ENCODE data around the gene ZNF565.
"Not testable (repeated sequence)": the region's sequence is repeated elsewhere in the genome, so short reads cannot be mapped to it uniquely, and the experiment has no call there.

The ZNF565 gene

DNA sequence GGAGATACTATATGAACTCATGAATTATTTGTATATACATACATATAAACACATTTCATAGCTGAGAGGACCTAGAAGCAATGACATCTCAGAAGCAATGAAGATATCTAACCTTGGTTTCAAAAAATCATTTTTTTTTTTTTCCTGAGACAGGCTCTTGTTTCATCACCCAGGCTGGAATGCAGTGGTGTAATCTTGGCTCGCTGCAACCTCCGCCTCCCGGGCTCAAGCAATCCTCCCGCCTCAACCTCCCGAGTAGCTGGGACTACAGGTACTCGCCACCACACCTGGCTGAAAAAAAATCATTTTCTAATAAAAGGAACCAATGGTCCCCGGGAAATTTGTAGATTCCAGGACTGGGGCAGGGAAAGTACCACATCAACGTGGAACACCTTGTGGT, 4.0 kb downstream of the ZNF565 start:
- DNase-seq = no peak

DNA sequence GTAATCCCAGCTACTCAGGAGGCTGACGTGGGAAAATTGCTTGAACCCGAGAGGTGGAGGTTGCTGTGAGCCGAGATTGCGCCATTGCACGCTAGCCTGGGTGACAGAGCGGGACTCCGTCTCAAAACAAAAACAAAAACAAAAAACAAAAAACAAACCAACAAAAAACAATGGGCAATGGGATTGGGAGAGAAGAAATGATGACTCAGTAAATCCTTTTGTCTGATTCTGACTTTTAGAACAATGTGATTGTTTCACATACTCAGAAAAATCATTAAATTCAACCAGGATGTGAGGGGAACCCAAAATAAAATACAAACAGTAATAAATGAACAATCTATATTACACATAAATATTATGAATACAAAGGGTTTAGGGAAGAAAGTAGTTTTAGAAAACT, 5.1 kb downstream of the ZNF565 start:
- no peak for DNase-seq

DNA sequence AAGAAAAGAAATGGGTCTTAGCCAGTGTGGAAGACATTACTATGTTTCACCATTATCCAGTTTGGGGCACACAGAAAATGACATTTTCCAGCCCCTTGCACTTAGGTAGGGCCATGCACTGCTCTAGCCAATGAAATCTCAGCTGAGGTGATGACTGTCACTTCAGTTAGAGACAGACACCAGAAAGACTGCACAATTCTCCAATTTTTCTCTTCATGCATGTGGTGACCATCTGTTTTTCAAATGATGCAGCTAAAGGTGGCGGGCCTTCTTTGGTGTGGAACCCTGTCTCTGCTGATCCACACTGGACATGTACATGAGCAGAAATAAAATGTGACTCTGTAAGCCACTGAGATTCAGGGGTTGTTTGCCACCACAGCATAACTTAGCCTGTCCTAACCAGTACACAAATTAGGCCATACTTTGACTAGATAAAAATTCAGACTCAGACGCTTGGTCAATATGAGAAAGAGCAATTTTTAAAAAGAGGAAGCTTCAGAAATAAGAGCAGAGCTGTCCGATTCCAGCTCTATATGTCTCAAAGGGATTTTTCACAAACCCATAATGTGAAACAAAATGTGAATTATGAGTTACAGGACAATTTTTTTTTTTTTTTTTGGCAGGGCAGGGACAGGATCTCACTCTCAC, 6.7 kb downstream of the ZNF565 start:
- DNase-seq = no peak

DNA sequence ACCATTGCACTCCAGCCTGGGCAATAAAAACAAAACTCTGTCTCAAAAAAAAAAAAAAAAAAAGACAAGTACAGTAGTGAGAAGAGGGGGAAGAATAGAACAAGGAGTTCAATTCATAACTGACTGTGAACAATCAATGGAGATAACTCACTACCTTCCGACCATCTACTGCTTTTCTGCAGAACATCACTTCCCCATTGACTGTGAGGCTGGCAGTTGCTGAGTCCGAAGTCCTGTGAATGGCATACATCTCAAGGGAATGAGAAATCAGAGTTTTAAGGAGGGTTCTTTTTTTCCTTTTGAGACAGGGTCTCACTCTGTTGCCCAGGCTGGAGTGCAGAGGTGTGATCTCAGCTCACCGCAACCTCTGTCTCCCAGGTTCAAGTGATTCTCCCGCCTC, 11.2 kb downstream of the ZNF565 start:
- no peak for DNase-seq

DNA sequence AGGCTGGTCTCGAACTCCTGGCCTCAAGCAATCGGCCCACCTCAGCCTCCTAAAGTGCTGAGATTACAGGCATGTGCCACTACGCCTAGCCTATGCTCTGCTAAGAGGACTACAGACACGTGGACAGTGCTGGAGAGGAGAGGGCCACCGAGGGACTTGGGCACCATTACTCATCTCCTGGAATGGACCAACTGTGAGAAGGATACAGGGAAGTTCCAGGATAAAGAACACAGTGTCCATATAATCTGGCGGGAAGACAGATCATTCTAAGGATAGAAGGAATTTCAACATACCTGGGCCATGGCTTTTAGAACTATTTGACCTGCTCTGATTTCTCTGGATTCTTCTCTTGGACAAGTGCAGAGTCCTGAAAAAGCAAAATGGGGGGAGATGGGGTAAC, 12.8 kb downstream of the ZNF565 start:
- no peak for DNase-seq

DNA sequence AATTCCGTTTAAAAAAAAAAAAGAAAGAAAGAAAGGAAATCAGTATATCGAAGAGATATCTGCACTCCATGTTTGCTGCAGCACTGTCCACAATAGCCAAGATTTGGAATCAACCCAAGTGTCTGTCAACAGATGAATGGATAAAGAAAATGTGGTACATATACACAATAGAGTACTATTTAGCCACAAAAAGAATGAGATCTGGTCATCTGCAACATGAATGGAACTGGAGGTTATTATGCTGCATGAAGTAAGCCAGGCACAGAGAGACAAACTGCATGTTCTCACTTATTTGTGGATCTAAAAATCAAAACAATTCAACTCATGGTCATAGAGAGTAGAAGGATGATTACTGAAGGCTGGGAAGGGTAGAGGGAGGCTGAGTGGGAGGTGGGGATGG, 16.3 kb downstream of the ZNF565 start:
- no peak for DNase-seq

DNA sequence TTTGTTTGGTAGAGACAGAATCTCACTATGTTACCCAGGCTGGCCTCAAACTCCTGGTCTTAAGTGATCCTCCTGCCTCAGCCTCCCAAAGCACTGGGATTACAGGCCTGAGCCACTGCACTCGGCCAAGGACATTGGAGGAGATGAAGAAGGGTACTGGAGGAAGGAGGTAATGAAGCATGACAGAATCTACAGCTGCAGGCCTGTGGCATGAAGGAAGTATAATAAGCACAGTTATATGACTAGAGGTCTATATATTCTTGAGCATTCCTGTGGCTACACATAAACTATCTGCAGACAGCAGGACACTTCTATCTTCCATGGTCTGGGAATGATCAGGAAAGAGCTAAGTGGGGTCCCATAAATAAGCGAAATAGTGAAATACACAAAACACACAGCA, 18.2 kb downstream of the ZNF565 start:
- DNase-seq = no peak

DNA sequence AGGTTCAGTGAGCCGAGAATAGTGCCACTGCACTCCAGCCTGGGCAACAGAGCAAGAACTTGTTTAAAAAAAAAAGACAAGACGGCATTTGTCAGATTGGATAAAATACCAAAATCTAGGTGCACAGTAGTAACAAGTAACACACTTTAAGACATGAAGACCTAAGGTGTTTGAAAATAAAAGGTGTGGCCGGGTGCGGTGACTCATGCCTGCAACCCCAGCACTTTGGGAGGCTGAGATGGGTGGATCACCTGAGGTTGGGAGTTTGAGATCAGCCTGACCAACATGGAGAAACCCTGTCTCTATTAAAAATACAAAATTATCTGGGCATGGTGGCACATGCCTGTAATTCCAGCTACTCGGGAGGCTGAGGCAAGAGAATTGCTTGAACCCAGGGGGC, 27.7 kb downstream of the ZNF565 start:
- DNase-seq = not testable (repeated sequence)

DNA sequence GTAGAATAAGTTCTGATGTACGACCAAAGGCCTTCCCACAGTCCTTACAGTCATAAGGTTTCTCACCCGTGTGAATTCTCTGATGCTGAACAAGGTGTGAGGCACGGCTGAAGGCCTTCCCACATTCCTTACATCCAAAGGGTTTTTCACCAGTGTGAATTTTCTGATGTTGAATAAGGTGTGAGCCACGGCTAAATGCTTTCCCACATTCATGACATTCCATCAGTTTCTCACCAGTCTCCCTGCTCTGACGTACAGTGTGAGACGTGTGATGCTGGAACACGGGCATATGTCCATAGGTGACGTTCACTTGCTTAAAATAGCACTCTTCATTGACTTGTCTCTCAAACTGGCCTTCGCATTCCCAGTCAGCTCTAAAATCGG, 31.2 kb downstream of the ZNF565 start:
- no peak for DNase-seq

DNA sequence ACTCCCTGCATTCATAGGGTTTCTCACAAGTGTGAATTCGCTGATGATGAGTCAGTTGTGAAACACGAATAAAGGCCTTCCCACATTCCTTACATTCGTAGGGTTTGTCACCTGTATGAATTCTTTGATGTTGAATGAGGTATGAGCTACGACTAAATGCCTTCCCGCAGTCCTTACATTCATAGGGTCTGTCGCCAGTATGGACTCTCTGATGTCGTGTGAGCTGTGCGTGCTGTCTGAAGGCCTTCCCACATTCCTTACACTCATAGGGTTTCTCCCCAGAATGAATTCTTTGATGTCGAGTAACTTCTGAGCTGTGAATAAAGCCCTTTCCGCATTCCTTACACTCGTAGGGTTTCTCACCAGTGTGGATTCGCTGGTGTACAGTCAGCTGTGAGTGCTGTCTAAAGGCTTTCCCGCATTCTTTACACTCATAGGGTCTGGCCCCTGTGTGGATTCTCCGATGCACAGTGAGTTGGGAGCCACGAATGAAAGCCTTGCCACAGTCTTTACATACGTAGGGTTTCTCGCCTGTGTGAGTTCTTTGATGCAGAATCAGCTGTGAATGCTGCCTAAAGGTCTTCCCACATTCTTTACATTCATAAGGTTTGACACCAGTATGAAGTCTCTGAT, 31.7 kb downstream of the ZNF565 start:
- no peak for DNase-seq

DNA sequence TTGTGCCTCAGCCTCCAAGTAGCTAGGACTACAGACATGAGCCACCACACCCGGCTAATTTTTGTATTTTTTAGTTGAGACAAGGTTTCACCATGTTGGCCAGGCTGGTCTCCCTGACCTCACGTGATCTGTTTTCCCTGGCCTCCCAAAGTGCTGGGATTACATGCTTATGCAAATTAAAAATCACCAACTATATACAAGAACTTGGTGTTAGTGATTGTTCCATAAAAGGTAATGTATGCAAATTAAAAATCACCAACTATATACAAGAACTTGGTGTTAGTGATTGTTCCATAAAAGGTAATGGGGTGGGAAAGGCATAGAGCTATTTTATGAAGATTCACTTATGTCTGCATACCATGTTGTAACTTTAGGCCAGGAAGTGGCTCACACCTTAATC, 35.4 kb downstream of the ZNF565 start:
- DNase-seq = not testable (repeated sequence)

DNA sequence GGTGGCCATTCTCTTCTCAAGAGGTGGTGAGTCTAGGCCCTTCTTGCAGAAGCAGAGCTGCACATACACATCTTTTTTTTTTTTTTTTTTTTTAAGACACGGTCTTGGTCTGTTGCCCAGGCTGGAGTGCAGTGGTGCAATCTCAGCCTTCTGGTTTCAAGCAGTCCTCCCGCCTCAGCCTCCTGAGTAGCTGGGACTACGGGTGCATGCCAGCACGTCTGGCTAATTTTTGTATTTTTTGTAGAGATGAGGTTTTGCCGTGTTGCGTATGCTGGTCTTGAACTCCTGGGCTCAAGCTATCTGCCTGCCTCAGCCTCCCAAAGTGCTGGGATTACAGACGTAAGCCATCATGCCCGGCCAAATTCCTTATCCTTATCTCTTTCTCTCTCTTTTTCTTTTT, 40.6 kb downstream of the ZNF565 start:
- not testable (repeated sequence) for DNase-seq

DNA sequence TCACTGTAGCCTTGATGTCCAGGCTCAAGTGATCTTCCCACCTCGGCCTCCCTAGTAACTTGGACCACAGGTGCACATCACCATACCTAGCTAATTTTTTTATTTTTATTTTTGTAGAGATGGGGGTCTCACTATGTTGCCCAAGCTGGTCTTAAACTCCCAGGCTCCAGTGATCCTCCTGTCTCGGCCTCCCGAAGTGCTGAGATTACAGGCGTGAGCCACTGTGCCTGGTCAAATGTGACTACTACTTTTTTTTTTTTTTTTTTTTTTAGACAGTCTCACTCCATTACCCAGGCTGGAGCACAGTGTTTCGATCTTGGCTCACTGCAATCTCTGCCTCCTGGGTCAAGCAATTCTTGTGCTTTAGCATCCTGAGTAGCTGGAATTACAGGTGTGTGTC, 41.6 kb downstream of the ZNF565 start:
- DNase-seq = no peak

DNA sequence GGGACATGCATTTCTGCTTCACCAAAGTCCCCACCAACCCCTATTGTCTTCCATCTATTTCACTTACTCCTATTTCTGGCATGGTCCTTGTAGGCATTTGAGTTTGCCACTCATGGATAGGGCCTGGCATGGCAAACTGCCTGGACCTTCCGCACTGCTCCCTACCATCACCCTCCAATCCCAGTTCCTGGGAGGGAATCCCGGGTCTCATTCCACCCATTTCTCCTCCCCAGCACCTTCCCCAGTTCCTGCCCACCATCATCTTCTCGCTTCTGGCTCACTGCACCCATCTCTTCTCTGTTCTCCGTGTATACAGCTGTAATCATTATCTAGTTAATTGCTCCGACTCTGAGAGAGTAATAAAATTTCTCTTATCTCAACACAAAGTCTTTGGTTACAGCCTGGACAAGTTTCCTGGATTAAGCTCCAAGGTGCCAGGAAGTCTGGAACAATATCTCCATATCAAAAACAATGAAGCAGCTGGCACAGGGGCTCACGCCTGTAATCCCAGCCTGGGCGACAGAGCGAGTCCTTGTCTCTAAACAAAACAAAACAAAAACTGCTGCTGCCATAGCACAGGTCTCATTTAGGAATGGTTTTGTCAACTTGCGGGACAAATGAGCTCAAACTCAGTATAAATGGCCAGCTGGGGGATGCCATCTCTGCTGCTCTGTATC, 45.2 kb downstream of the ZNF565 start:
- DNase-seq = no peak

DNA sequence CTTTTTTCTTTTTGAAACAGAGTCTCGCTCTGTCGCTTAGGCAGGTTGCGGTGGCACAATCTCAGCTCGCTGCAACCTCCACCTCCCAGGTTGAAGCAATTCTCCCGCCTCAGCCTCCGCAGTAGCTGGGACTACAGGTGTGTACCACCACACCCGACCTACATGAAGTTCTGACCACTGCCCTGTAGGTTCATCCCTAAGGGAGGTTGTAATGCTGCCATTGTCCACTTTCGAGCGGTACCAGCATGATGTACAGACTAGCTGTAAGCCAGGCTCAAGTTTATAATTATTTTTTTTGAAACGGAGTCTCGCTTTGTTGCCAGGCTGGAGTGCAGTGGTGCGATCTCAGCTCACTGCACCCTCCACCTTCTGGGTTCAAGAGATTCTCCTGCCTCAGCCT, 50.7 kb downstream of the ZNF565 start:
- no peak for DNase-seq

DNA sequence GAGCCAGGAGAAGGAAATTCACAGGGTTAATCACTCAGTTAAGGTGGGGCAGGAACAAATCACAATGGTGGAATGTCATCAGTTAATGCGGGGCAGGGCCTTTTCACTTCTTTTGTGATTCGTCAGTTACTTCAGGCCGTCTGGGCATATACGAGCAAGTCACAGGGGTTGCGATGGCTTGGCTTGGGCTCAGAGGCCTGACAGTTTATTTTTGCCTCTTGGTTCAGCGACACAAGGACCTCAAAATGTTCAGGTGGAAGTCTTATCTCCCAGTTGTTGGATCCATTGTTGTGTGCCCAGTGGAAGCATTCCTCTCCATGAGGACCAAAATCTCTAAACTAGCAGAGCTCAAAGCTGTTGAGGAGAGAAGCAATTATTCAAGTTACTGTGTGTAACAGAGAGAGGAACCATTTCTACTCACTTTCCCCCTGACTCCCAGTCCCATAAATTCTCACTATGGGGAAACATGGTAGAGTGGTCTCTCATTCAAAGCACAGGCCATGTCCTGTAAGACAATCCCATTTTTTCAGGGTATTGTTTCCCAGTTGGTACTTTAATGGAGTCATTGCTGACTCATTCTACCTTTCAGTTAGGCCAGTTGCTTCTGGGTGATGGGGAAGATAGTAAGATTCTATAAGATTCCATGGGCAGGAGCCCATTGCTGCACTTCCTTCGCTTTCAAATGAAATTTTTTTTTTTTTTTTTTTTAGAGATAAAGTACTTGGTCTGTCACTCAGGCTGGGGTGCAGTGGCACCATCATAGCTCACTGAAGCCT, 53.5 kb downstream of the ZNF565 start:
- DNase-seq = no peak

DNA sequence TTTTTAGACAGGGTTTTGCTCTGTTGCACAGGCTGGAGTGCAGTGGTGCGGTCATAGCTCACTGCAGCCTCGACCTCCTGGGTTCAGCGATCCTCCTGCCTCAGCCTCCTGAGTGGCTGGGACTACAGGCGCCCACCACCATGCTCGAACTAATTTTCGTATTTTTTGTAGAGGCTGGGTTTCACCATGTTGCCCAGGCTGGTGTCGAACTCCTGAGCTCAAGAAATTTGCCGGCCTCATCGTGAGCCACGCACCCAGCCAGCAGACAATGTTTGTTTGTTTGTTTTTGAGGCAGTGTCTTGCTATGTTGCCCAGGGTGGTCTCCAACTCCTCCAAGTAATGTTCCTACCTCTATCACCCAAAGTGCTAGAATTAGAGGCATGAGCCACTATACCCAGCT, 61.3 kb downstream of the ZNF565 start:
- no peak for DNase-seq

DNA sequence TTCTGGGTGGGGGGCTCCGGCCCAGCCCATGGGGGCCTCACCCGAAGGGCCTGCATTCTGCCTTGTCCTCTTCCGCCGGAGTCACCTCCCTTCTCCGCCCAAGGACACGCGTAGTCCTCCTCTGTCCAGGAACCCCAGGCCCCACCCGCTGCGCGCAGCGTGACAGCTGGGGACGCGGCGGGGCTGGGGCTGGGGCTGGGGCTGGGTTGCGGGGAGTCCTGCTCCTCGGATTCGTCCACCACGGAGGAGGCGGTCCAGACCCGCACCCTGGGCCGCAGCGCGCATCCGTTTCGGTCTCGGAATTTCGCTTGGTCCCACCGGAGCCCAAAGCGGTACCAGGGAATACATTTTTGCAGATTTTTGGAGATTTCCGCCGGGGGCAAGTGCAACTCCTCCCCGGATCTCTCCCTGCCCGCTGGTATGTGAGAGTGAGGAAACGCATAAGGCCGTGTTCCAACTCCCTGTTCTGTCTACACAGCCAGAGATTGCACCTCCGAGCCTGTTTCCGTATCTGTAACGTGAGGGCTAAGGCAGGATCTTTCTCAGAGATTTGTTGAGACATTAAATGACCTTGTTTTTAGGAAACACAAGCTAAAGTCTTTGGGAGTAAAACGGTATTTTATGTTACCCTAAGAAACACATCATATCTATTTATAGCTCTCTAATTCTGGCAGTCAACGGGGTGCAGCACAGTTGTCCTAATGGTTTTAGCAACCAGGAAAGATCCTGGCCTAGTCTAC, 61.9 kb downstream of the ZNF565 start, which contains the start of gene COX7A1:
COX7A1 (minus strand) TSS at position 96 of the 740 bp plus-strand sequence; CDS start at position 56, 40 bp downstream.
- DNase-seq = no peak

DNA sequence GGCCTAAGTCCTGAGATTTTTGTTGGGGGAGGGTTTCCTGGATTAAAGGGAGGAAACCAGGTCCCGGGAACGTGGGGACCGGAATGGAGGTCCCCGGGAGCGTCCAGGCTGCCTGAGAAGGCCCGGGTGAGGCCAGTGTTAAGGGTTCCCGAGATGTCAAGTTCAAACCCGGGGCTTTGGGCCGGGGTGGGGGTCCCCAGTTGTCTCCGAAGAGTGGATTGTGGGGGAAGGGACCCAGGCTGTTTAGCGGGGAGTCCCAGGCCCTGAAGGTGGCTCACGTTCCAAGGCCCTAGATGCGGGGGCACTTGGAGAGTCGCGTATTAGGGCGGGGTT, 62.5 kb downstream of the ZNF565 start:
- DNase-seq = no peak

DNA sequence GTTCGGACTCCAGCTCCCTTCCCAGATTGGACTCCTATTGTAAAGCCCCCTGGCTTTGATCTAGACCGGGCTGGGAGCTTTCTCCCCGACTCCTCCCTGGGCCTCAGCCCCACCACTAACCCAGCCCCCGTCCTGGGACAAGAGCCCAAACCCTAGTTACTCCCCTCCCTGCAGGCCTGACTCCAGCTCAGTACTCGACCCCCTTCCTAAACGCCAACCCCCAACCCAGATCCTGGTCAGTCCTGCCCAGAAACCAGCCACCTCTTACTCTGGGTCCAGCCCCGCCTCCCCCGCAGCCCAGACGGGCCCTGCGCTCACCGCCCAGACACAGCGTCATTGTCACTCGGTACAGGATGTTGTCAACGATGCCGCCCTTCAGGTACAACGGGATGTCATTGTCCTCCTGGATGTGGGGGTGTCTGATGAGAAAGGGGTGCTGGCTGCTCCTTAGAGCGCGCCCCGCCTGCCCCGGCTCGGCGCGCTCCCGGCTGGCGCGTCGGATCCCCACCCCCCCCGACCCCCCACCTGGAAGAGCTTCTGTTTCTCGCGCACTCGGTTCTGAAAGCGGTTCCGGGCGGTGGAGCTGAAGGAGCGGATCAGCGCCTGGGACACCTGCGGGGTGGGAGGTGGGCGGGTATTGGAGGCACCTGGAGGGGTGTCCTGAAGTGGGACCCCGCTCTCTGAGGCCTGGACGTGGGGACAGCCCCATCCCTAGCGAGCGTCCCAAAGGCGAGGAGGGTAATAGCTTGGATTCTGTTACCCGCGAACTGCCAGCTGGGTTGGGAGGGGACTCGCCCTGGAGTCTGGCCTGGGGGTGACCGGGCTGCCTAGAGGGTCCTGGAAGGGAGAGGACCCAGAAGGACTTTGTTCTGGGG, 63.1 kb downstream of the ZNF565 start:
- DNase-seq = no peak

DNA sequence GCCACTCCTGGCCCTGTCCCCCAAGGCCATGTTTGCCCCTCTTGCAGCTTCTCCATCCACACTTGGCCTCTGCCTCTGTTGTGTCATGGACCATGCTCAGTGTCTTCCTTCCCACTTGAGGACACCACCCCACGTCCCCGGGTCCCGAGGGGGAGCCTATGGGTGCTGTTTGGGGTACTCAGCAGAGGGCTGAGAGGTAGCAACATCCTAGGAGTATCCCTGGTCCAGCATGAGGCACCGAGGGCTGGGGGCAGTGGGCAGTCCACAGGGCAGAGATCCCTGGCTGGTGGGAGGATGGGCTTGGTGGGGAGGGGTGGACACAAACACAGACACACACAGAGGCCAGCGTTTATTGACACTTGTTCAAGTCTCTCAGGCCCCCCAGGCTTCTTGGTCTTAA, 63.9 kb downstream of the ZNF565 start:
- DNase-seq = no peak

Measured in activated CD4-positive, CD25-positive, alpha-beta regulatory T cell treated with anti-CD3 and anti-CD28 coated beads, Interleukin-2, amount 50 U/mL, for 72 hours (primary cell).